Body of pancreas (tissue), 4 donors: ENCODE data around the gene EPB41L5. TPM values are rescaled to one million over a fixed set of nuclear protein-coding genes. Genes with fewer than 3 reads are reported as not detected.

Experiments
- ATAC-seq: fragments of 150-250 bp; one replicate; pipeline ENCODE4 v1.9.1; 2016
- DNase-seq, 4 donors: peaks; one replicate each; pipeline ENCODE4 v3.0.0-alpha.2; 2019
- H3K27ac ChIP-seq, 4 donors: fragments of 200-600 bp; sonication (generic); 1 replicate in 3 of 4; 2 replicates in 1 of 4; pipeline versions ENCODE4 v1.5.1 to v1.6.1; 2016 to 2019; ENCODE audit warnings: mild to moderate bottlenecking in 1 of 4, mixed read lengths in 1 of 4, moderate library complexity in 1 of 4
- H3K27me3 ChIP-seq, 2 donors: fragments of 200-600 bp; sonication (generic); one replicate each; pipeline ENCODE4 v1.6.0; 2016; ENCODE audit warnings: mild to moderate bottlenecking in 1 of 2
- H3K36me3 ChIP-seq, 2 donors: fragments of 200-600 bp; sonication (generic); replicated peaks in 1 of 2; 2 replicates each; pipeline ENCODE4 v1.5.1; 2016; ENCODE audit warnings: low read depth in 2 of 2; ENCODE audit not compliant: insufficient read depth in 1 of 2
- H3K4me1 ChIP-seq: fragments of 200-600 bp; sonication (generic); one replicate; pipeline ENCODE4 v1.6.0; 2016
- H3K4me3 ChIP-seq, 2 donors: fragments of 200-600 bp; sonication (generic); 1 replicate in 1 of 2; 2 replicates in 1 of 2; pipeline ENCODE4 v1.5.1; 2016 to 2019
- H3K9me3 ChIP-seq, 3 donors: fragments of 200-600 bp; sonication (generic); 1 replicate in 2 of 3; 2 replicates in 1 of 3; pipeline ENCODE4 v1.5.1; 2016
- POLR2A ChIP-seq, 3 donors: fragments of 450-650 bp; IDR thresholded peaks; one replicate each; pipeline ENCODE4 v1.6.1; 2016; ENCODE audit warnings: antibody characterized with exemption in 3 of 3, mild to moderate bottlenecking in 2 of 3
- WGBS, 2 donors: methylation state at CpG; one replicate each; pipeline ENCODE4 v1.1.5; 2017; 5-methylcytosine and 5-hydroxymethylcytosine counted together
- intact Hi-C: fragments of 100-400 bp; cut with DNase I; formaldehyde crosslinking; loops from one replicate; pipeline ENCODE4 v1.15.1; 2023
- total RNA-seq, 2 donors: library from RNA; depleted of rRNA; stranded (reverse); fragments of >200 nt; gene quantifications; one replicate each; pipeline ENCODE4 v1.1.0, GENCODE V29; 2016
- TF ChIP-seq, protein P1 (sequence below), 7 experiments: fragments of 450-650 bp in 4 of 7; fragments of 200-600 bp in 3 of 7; sonication (generic) in 3 of 7; IDR thresholded peaks; one replicate each; pipeline ENCODE4 v1.5.1; 2016 to 2019; ENCODE audit warnings: antibody characterized with exemption in 7 of 7

Gene EPB41L5
- total RNA-seq, 2 donors from 2014 or later: 27.2 to 32.6 TPM

DNA sequence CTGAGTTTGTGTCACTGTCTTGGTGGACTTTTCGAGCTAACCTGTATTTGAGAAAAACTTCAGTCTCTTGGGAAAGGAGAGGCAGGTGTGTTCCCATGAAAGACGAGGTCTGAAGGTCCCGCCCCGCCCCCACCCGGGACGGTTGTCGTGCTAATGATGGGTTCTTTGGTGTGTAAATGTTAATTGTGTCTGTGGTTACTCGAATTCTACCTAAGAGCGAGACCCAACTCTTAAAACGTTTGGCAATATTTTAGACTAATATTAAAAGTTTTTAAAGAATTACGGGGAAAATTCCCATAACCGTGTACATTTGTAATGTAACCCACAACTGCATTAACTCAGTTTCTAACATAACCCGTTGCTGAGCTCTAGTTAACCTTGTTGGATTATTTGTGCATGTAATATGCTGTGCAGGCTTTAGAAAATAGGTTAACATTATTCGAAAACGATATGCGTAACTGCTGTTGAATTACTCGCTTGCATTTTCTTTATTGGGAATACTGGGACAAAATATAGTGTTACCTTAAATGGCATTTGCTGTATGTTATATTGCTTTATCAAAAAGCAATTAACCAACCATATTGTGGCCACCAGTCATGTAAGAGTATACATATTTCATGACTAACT is 833 bp downstream of the EPB41L5 start:
- intact Hi-C loops: no loop called here
- Histone ChIP-seq H3K4me3 (peak overlapping the region; percentile 67 to 87), H3K27me3 (no peaks in the 10 kb centered on the region), H3K9me3 (no peaks in the 10 kb centered on the region), H3K36me3 (no peaks in the 10 kb centered on the region), H3K27ac (peak overlapping the region; percentile 90 to 100 (median 100)), H3K4me1 (peaks cover 33% of the 10 kb centered on the region)
- 5 to 6% methylated on average over 17 of the region's 17 CpGs for WGBS, 2 donors
- DNase-seq: peak in 3 of 4 donors; percentile 56 to 78 (median 67)
- no peak for TF ChIP-seq POLR2A (IDR thresholded peaks at IDR 0.05)
- ATAC-seq: peak; percentile 17

- WGBS, 2 donors: 14 to 18% methylated on average over 8 of the region's 8 CpGs
- no peaks in the 10 kb centered on the region for H3K9me3 ChIP-seq
- H3K4me3 ChIP-seq: no peak overlapping the region
- H3K4me1 ChIP-seq: peaks cover 33% of the 10 kb centered on the region
- intact Hi-C loops: no loop called here
- peak; percentile 21 to 53 (median 37) for DNase-seq
- no peaks in the 10 kb centered on the region for H3K36me3 ChIP-seq
- no peaks in the 10 kb centered on the region for H3K27me3 ChIP-seq
- H3K27ac ChIP-seq: peak overlapping the region; percentile 90 to 100 (median 100)
- no peak for ATAC-seq
- TF ChIP-seq POLR2A (IDR thresholded peaks at IDR 0.05): peak in 2 of 3 donors; percentile 21 to 36
- TF ChIP-seq, protein P1, sequence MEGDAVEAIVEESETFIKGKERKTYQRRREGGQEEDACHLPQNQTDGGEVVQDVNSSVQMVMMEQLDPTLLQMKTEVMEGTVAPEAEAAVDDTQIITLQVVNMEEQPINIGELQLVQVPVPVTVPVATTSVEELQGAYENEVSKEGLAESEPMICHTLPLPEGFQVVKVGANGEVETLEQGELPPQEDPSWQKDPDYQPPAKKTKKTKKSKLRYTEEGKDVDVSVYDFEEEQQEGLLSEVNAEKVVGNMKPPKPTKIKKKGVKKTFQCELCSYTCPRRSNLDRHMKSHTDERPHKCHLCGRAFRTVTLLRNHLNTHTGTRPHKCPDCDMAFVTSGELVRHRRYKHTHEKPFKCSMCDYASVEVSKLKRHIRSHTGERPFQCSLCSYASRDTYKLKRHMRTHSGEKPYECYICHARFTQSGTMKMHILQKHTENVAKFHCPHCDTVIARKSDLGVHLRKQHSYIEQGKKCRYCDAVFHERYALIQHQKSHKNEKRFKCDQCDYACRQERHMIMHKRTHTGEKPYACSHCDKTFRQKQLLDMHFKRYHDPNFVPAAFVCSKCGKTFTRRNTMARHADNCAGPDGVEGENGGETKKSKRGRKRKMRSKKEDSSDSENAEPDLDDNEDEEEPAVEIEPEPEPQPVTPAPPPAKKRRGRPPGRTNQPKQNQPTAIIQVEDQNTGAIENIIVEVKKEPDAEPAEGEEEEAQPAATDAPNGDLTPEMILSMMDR (IDR thresholded peaks at IDR 0.05): no peak
These were observed 1.5 kb downstream of the EPB41L5 start for GRCh38 chr2:120014226-120014980.

GRCh38 chr2:120016800-120017199 is 3.9 kb downstream of the EPB41L5 start:
- 68 to 71% methylated on average over 3 of the region's 3 CpGs for WGBS, 2 donors
- DNase-seq (no peak), ATAC-seq (no peak)
- no peaks in the 10 kb centered on the region for H3K27me3 ChIP-seq
- TF ChIP-seq, protein P1 (IDR thresholded peaks at IDR 0.05): no peak
- TF ChIP-seq POLR2A (IDR thresholded peaks at IDR 0.05): no peak
- H3K9me3 ChIP-seq: no peaks in the 10 kb centered on the region
- intact Hi-C loops: no loop called here
- H3K36me3 ChIP-seq: no peaks in the 10 kb centered on the region
- H3K4me1 ChIP-seq: peaks cover 33% of the 10 kb centered on the region
- H3K27ac ChIP-seq: no peak overlapping the region
- H3K4me3 ChIP-seq: no peak overlapping the region

GRCh38 chr2:120017201-120017600 is 4.3 kb downstream of the EPB41L5 start:
- no peaks in the 10 kb centered on the region for H3K36me3 ChIP-seq
- H3K27ac ChIP-seq: no peak overlapping the region
- peaks cover 29% of the 10 kb centered on the region for H3K4me1 ChIP-seq
- no peak for DNase-seq
- H3K27me3 ChIP-seq: no peaks in the 10 kb centered on the region
- 64 to 78% methylated on average over 2 of the region's 2 CpGs for WGBS, 2 donors
- no peaks in the 10 kb centered on the region for H3K9me3 ChIP-seq
- no peak for ATAC-seq
- intact Hi-C loops: no loop called here
- no peak overlapping the region for H3K4me3 ChIP-seq
- TF ChIP-seq, protein P1 (IDR thresholded peaks at IDR 0.05): no peak
- TF ChIP-seq POLR2A (IDR thresholded peaks at IDR 0.05): no peak

- DNase-seq (no peak), ATAC-seq (no peak)
- peaks cover 25% of the 10 kb centered on the region for H3K4me1 ChIP-seq
- WGBS, 2 donors: 93 to 95% methylated on average over 4 of the region's 4 CpGs
- H3K36me3 ChIP-seq: no peaks in the 10 kb centered on the region
- no peaks in the 10 kb centered on the region for H3K27me3 ChIP-seq
- H3K4me3 ChIP-seq: no peak overlapping the region
- no peak for TF ChIP-seq POLR2A (IDR thresholded peaks at IDR 0.05)
- TF ChIP-seq, protein P1 (IDR thresholded peaks at IDR 0.05): no peak
- intact Hi-C loops: no loop called here
- H3K9me3 ChIP-seq: no peaks in the 10 kb centered on the region
- no peak overlapping the region for H3K27ac ChIP-seq
These were observed 5.7 kb downstream of the EPB41L5 start for GRCh38 chr2:120018549-120018948.
